ENCODE measurements around the gene CST5. TPM values are rescaled to one million over a fixed set of nuclear protein-coding genes. Genes with fewer than 3 reads are reported as not detected.

CST5 gene, protein sequence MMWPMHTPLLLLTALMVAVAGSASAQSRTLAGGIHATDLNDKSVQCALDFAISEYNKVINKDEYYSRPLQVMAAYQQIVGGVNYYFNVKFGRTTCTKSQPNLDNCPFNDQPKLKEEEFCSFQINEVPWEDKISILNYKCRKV
- total RNA-seq (2022; extraction: Qiagen RNA extraction; ENCODE audit: low read depth) = not detected in 5 replicates

DNA sequence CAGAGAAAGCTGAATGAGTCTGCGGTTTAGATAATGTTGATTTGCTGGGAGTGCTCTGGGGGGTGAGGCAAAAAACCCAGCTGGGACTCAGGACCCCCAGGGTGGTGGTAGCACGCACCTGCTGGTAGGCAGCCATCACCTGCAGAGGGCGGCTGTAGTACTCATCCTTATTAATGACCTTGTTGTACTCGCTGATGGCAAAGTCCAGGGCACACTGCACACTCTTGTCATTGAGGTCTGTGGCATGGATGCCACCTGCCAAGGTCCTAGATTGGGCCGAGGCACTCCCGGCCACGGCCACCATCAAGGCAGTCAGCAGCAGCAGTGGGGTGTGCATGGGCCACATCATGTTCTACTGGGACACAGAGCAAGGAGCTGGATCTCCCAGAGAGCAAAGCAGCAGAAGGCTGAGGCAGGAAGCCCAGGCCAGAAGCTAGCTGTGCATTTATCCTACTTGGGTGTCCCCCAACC is at the start of gene CST5:
Gene CST5 (minus strand): TSS at position 421 of the 471 bp plus-strand sequence. CDS start 72 bp downstream, at position 349.

GRCh38 chr20:23826541-23827021 is 53.0 kb downstream of the CST5 start, which contains the start of gene CST2:
Gene CST2 (minus strand): TSS chr20:23826729. CDS start chr20:23826660, 69 bp downstream.

Other genes with a start within 250 kb of the CST5 start
- 267 to 420 TPM (median 398 TPM) in 5 replicates for gene CST3, start 241.8 kb downstream of the CST5 start, total RNA-seq (2022; extraction: Qiagen RNA extraction; ENCODE audit: low read depth)
- gene CST4, start 190.7 kb downstream of the CST5 start, total RNA-seq (2022; extraction: Qiagen RNA extraction; ENCODE audit: low read depth) = not detected in 5 replicates
- gene CST1, start 128.8 kb downstream of the CST5 start, total RNA-seq (2022; extraction: Qiagen RNA extraction; ENCODE audit: low read depth) = 0.44 to 2.1 TPM (median 1.2 TPM) in 5 replicates
- gene CST2, start 53.0 kb downstream of the CST5 start, total RNA-seq (2022; extraction: Qiagen RNA extraction; ENCODE audit: low read depth) = 0.19 to 0.43 TPM (median 0.27 TPM) in 4 of 5 replicates, not detected in the other
- gene GGTLC1, start 109.0 kb upstream of the CST5 start, total RNA-seq (2022; extraction: Qiagen RNA extraction; ENCODE audit: low read depth) = not detected in 5 replicates